GM18861 (cell line): ENCODE data around the gene BOD1.

Experiments
- ATAC-seq: cut with Tn5 transposase; IDR thresholded peaks from one replicate; pipeline ENCODE4 v1.9.1; 2021; ENCODE audit not compliant: unreplicated experiment

The BOD1 gene

GRCh38 chr5:173642191-173642816 lies 25.9 kb upstream of the BOD1 start:
- ATAC-seq: no peak

- ATAC-seq: no peak
These were observed 23.8 kb upstream of the BOD1 start for GRCh38 chr5:173640156-173640804.

GRCh38 chr5:173638126-173639040 lies 21.9 kb upstream of the BOD1 start:
- no peak for ATAC-seq

GRCh38 chr5:173637340-173637739 lies 20.9 kb upstream of the BOD1 start:
- no peak for ATAC-seq

GRCh38 chr5:173634465-173634983 lies 18.1 kb upstream of the BOD1 start:
- ATAC-seq: no peak

- ATAC-seq: no peak
These were observed 16.9 kb upstream of the BOD1 start for GRCh38 chr5:173633304-173633703.

GRCh38 chr5:173631478-173631877 lies 15.0 kb upstream of the BOD1 start:
- ATAC-seq: no peak

- no peak for ATAC-seq
These were observed 14.4 kb upstream of the BOD1 start for GRCh38 chr5:173630724-173631365.

GRCh38 chr5:173629628-173630027 lies 13.2 kb upstream of the BOD1 start:
- no peak for ATAC-seq

- ATAC-seq: no peak
These were observed 12.1 kb upstream of the BOD1 start for GRCh38 chr5:173628501-173628900.

- ATAC-seq: no peak
These were observed 11.5 kb upstream of the BOD1 start for GRCh38 chr5:173627860-173628392.

GRCh38 chr5:173627271-173627670 lies 10.8 kb upstream of the BOD1 start:
- no peak for ATAC-seq

- ATAC-seq: no peak
These were observed 10.0 kb upstream of the BOD1 start for GRCh38 chr5:173626505-173626820.

GRCh38 chr5:173625673-173626504 lies 9.4 kb upstream of the BOD1 start:
- ATAC-seq: no peak

- no peak for ATAC-seq
These were observed 8.8 kb upstream of the BOD1 start for GRCh38 chr5:173625261-173625660.

GRCh38 chr5:173624282-173624681 lies 7.8 kb upstream of the BOD1 start:
- no peak for ATAC-seq

GRCh38 chr5:173623789-173624188 lies 7.3 kb upstream of the BOD1 start:
- ATAC-seq: no peak

- no peak for ATAC-seq
These were observed 6.9 kb upstream of the BOD1 start for GRCh38 chr5:173623296-173623771.

GRCh38 chr5:173622183-173623047 lies 6.0 kb upstream of the BOD1 start:
- no peak for ATAC-seq
